ENCODE data around the gene CCNB2.

The CCNB2 gene

GRCh38 chr15:59169251-59169708 is 64.3 kb downstream of the CCNB2 start:
- DNase-seq: no peak

GRCh38 chr15:59170295-59171066 is 65.5 kb downstream of the CCNB2 start:
- DNase-seq: no peak

GRCh38 chr15:59171067-59171397 is 66.1 kb downstream of the CCNB2 start:
- DNase-seq: no peak

- no peak for DNase-seq
Measured at GRCh38 chr15:59172289-59172901, 67.4 kb downstream of the CCNB2 start.

DNA sequence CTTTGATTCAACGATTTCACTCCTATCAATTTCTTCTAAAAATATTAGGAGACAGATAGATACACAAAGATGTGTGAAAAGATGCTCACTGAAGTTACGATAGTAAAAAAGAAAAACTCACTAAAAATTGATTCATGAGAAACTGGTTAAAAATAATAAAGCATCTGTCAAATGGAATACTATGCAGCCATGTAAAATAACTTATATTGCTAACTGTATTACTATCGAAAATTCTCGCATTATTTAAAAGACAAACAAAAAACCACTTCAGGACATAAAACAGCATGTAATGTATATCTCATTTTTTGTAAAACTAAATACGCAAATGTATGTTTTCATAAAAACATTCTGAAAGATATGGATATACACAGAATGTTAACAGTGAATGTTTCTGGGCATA is 68.2 kb downstream of the CCNB2 start:
- DNase-seq: no peak

DNA sequence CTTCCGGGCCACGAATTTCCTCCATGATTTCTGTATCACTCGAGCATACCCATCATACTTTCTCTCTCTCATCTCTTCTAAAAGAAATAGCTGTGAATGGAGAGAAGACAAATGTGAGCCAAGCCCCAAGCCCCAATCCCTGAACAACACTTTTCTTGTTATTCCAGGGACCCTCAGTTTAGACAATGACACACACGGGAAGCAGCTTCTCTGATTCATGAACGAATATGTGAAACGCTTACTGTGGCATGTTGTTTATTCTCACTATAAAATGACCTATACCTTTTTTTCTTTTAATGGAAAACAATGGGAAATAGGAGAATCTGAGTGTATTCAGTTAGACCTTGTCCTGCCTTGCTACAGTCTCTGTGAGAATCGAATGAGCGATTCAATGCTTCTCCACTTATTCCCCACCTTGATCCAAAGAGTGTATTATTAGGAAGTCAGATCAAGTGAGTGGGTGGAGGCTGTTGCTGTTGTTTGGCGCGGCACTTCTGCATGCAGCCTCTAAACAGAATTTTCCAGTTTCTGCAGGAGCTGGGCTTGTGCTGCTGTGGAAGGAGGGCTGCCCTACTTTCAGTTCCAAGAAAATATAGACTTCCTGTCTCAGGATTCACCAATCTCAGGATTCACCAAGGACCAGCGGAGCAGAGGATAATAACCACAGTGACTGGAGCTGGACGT is 69.3 kb downstream of the CCNB2 start:
- DNase-seq: no peak
